Measurements from ENCODE around the gene GMDS.

GRCh38 chr6:1940381-1940780, 305.0 kb downstream of the GMDS start:
- no peak for TF ChIP-seq CTCF (optimal IDR thresholded peaks at IDR 0.05 in 1 of 3, IDR thresholded peaks at IDR 0.05 in 1 of 3, conservative IDR thresholded peaks at IDR 0.05 in 1 of 3; ENCODE audit: extremely low read depth in 1 of 3, insufficient read depth in 2 of 3, low read length in 3 of 3)
- TF ChIP-seq EZH2 (IDR thresholded peaks at IDR 0.05; ENCODE audit: low read length), result no peak

Data from keratinocyte (primary cell).